ENCODE data around the gene GRID1. TPM values are rescaled to one million over a fixed set of nuclear protein-coding genes. Genes with fewer than 3 reads are reported as not detected.

Gene GRID1
- total RNA-seq, 1 donor from 2014 or later = not detected

- CTCF ChIA-PET = no interaction called here
- no peak for TF ChIP-seq CTCF (IDR thresholded peaks at IDR 0.05)
- Mint-ChIP-seq H3K36me3 (ENCODE audit: low read depth) (no peaks in the 10 kb centered on the region), H3K4me1 (peaks cover 12% of the 10 kb centered on the region), H3K9me3 (no peaks in the 10 kb centered on the region), H3K27me3 (no peaks in the 10 kb centered on the region), H3K4me3 (no peak overlapping the region), H3K27ac (no peak overlapping the region)
- POLR2A ChIA-PET = no interaction called here
- ATAC-seq (ENCODE audit: low read depth) (no peak), DNase-seq (no peak)
- intact Hi-C loops (cut with micrococcal nuclease) = no loop called here
Measured at GRCh38 chr10:85612833-85613232, 753.8 kb downstream of the GRID1 start.

GRCh38 chr10:85612378-85612775, 754.2 kb downstream of the GRID1 start:
- ATAC-seq (ENCODE audit: low read depth) = peak; percentile 42
- CTCF ChIA-PET = no interaction called here
- POLR2A ChIA-PET = no interaction called here

GRCh38 chr10:85611746-85612377, 754.7 kb downstream of the GRID1 start:
- ChIA-PET CTCF (no interaction called here), POLR2A (no interaction called here)
- intact Hi-C loops (cut with micrococcal nuclease) = no loop called here
- Mint-ChIP-seq H3K9me3 (no peaks in the 10 kb centered on the region), H3K4me3 (no peak overlapping the region), H3K36me3 (ENCODE audit: low read depth) (no peaks in the 10 kb centered on the region), H3K27me3 (no peaks in the 10 kb centered on the region), H3K27ac (no peak overlapping the region), H3K4me1 (peaks cover 12% of the 10 kb centered on the region)
- TF ChIP-seq CTCF (IDR thresholded peaks at IDR 0.05) = no peak
- ATAC-seq (ENCODE audit: low read depth) (no peak), DNase-seq (no peak)

More at GRCh38 chr10:85612378-85612775, 754.2 kb downstream of the GRID1 start:
- H3K27me3 Mint-ChIP-seq = no peaks in the 10 kb centered on the region
- no peaks in the 10 kb centered on the region for H3K36me3 Mint-ChIP-seq (ENCODE audit: low read depth)
- no peak overlapping the region for H3K27ac Mint-ChIP-seq
- H3K9me3 Mint-ChIP-seq = no peaks in the 10 kb centered on the region
- intact Hi-C loops (cut with micrococcal nuclease) = no loop called here
- no peak for TF ChIP-seq CTCF (IDR thresholded peaks at IDR 0.05)
- peaks cover 12% of the 10 kb centered on the region for H3K4me1 Mint-ChIP-seq
- H3K4me3 Mint-ChIP-seq = no peak overlapping the region
- no peak for DNase-seq

- intact Hi-C loops (cut with micrococcal nuclease) = no loop called here
- DNase-seq (no peak), ATAC-seq (ENCODE audit: low read depth) (no peak)
- Mint-ChIP-seq H3K27me3 (no peaks in the 10 kb centered on the region), H3K9me3 (no peaks in the 10 kb centered on the region), H3K27ac (no peak overlapping the region), H3K4me1 (peaks cover 12% of the 10 kb centered on the region), H3K36me3 (ENCODE audit: low read depth) (no peaks in the 10 kb centered on the region), H3K4me3 (no peak overlapping the region)
- no peak for TF ChIP-seq CTCF (IDR thresholded peaks at IDR 0.05)
- POLR2A ChIA-PET = no interaction called here
- CTCF ChIA-PET = no interaction called here
Measured at GRCh38 chr10:85611093-85611740, 755.4 kb downstream of the GRID1 start.

- Mint-ChIP-seq H3K27me3 (peaks cover under 1% of the 10 kb centered on the region), H3K4me1 (peaks cover 12% of the 10 kb centered on the region), H3K27ac (no peak overlapping the region), H3K9me3 (no peaks in the 10 kb centered on the region), H3K36me3 (ENCODE audit: low read depth) (no peaks in the 10 kb centered on the region), H3K4me3 (no peak overlapping the region)
- no peak for TF ChIP-seq CTCF (IDR thresholded peaks at IDR 0.05)
- ChIA-PET CTCF (no interaction called here), POLR2A (no interaction called here)
- no peak for DNase-seq
- ATAC-seq (ENCODE audit: low read depth) = no peak
- intact Hi-C loops (cut with micrococcal nuclease) = no loop called here
Measured at GRCh38 chr10:85610381-85611092, 756.1 kb downstream of the GRID1 start.

Data from activated B cell treated with CpG ODN at 0.5 μM for 24 hours (primary cell).